Adrenal gland (tissue), 12 donors: ENCODE data around the gene ITPRID1. TPM values are rescaled to one million over a fixed set of nuclear protein-coding genes. Genes with fewer than 3 reads are reported as not detected.
"Not testable (repeated sequence)": the region's sequence is repeated elsewhere in the genome, so short reads cannot be mapped to it uniquely, and the experiment has no call there.

Source experiments
- DNase-seq, 7 donors: peaks; one replicate each; pipeline ENCODE4 v3.0.0-alpha.2; 2019 to 2020
- H3K27ac ChIP-seq, 5 donors: fragments of 200-600 bp; sonication (generic) in 4 of 5; 1 replicate in 3 of 5; 2 replicates in 2 of 5; pipeline versions ENCODE4 v1.5.1 to v1.8.0; 2016 to 2020; ENCODE audit warnings: mild to moderate bottlenecking in 1 of 5
- H3K27me3 ChIP-seq: fragments of 200-600 bp; 2 replicates; pipeline ENCODE4 v1.8.0; 2021
- H3K36me3 ChIP-seq, 2 donors: fragments of 200-600 bp; replicated peaks in 1 of 2; 1 replicate in 1 of 2; 2 replicates in 1 of 2; pipeline versions ENCODE4 v1.5.1 to v1.8.0; 2018 to 2022
- H3K4me1 ChIP-seq, 2 donors: fragments of 200-600 bp; replicated peaks in 1 of 2; 1 replicate in 1 of 2; 2 replicates in 1 of 2; pipeline versions ENCODE4 v1.5.1 to v1.8.0; 2018 to 2021
- H3K4me3 ChIP-seq, 4 donors: fragments of 200-600 bp; sonication (generic) in 3 of 4; one replicate each; pipeline ENCODE4 v1.5.1; 2016 to 2018
- H3K9me3 ChIP-seq, 3 donors: fragments of 200-600 bp; sonication (generic) in 1 of 3; replicated peaks in 1 of 3; 1 replicate in 2 of 3; 2 replicates in 1 of 3; pipeline versions ENCODE4 v1.5.1 to v1.8.0; 2016 to 2021
- CTCF ChIP-seq, 6 experiments: fragments of 450-650 bp in 4 of 6; fragments of 200-600 bp in 2 of 6; sonication (generic) in 1 of 6; IDR thresholded peaks; 1 replicate in 5 of 6; 2 replicates in 1 of 6; pipeline versions ENCODE4 v1.5.1 to v1.8.0; 2016 to 2021; ENCODE audit warnings: antibody characterized with exemption in 6 of 6, mild to moderate bottlenecking in 2 of 6, moderate library complexity in 1 of 6
- POLR2A ChIP-seq, 2 donors: fragments of 450-650 bp; IDR thresholded peaks; one replicate each; pipeline ENCODE4 v1.6.1; 2017; ENCODE audit warnings: antibody characterized with exemption in 2 of 2, mild to moderate bottlenecking in 2 of 2, moderate library complexity in 1 of 2
- WGBS, 4 donors: extraction: QIAGEN DNeasy Blood & Tissue Kit in 2 of 4; methylation state at CpG; one replicate each; pipeline versions ENCODE4 v1.1.5 to v1.1.7; 2013 to 2017; 5-methylcytosine and 5-hydroxymethylcytosine counted together
- intact Hi-C, 2 donors: fragments of 100-400 bp; cut with DNase I; formaldehyde crosslinking; loops; one replicate each; pipeline versions ENCODE4 v1.14.1 to v1.15.0; 2022 to 2023
- polyA plus RNA-seq, 3 donors: library from polyadenylated mRNA; stranded (reverse); fragments of 200-250 nt in 2 of 3; fragments of 350-450 nt in 1 of 3; fragmentation: Illumina TruSeq in 1 of 3; extraction: RNeasy Lipid Tissue Mini Kit (QIAGEN cat#74804) in 1 of 3; gene quantifications; one replicate each; pipeline ENCODE4 v1.2.3, GENCODE V29; 2013 to 2014
- total RNA-seq, 9 donors: library from RNA; depleted of rRNA in 4 of 9; stranded (reverse); fragments of >200 nt in 4 of 9; fragments of 120-200 nt in 1 of 9; fragmentation: NEBNext Ultra II Directional in 1 of 9; extraction: Animal tissue kit (Norgen Biotek cat#: 25700) in 1 of 9; gene quantifications; one replicate each; pipeline versions ENCODE4 v1.1.0 to v1.2.4, GENCODE V29; 2013 to 2023
- donor health status: healthy with polysubstance abuse.
- donor health status: Bipolar disorder and iron deficiency.
- donor health status: DM: yes; HTN: yes; CAD: no.
- donor health status: DM: no; HTN: no; CAD: no.
- donor health status: DM: no; HTN: no; CAD: no.
- donor health status: DM: yes; HTN: yes; CAD: no.

The ITPRID1 gene
- total and polyA plus RNA-seq, 12 donors = 0.06 TPM; not detected in 11

GRCh38 chr7:31521336-31522010 is 7.6 kb downstream of the ITPRID1 start:
- H3K9me3 ChIP-seq = no peaks in the 10 kb centered on the region
- DNase-seq = no peak
- H3K4me1 ChIP-seq = no peaks in the 10 kb centered on the region
- WGBS, 4 donors = 63 to 88% (median 80%) methylated on average over 5 of the region's 5 CpGs
- no peaks in the 10 kb centered on the region for H3K36me3 ChIP-seq
- no peaks in the 10 kb centered on the region for H3K27me3 ChIP-seq
- no peak overlapping the region for H3K27ac ChIP-seq
- TF ChIP-seq POLR2A (IDR thresholded peaks at IDR 0.05) (no peak), CTCF (IDR thresholded peaks at IDR 0.05) (no peak)
- intact Hi-C loops = no loop called here
- no peak overlapping the region for H3K4me3 ChIP-seq

DNA sequence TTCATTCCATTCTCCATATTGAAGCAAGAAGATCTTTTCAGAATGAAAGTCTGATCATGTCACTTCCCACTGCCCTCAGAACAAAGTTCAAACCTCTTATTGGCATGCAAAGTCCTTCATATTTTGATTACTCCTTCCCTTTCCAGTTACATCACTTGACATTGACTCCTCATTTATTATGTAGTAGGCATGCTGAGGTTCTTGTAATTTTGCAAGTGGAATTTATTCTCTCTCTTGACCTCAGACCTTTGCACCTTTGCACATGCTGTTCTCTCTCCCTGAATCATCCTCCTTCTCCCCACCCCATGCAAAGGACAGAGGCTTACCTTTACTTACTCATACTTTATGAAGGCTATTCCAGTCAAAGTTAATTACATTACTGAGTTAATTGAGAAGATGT is 13.0 kb downstream of the ITPRID1 start:
- intact Hi-C loops = no loop called here
- Histone ChIP-seq H3K4me1 (no peaks in the 10 kb centered on the region), H3K4me3 (no peak overlapping the region), H3K9me3 (no peaks in the 10 kb centered on the region), H3K27me3 (no peaks in the 10 kb centered on the region), H3K36me3 (no peaks in the 10 kb centered on the region), H3K27ac (no peak overlapping the region)
- no peak for TF ChIP-seq POLR2A (IDR thresholded peaks at IDR 0.05)
- TF ChIP-seq CTCF (IDR thresholded peaks at IDR 0.05) = no peak
- DNase-seq = no peak

DNA sequence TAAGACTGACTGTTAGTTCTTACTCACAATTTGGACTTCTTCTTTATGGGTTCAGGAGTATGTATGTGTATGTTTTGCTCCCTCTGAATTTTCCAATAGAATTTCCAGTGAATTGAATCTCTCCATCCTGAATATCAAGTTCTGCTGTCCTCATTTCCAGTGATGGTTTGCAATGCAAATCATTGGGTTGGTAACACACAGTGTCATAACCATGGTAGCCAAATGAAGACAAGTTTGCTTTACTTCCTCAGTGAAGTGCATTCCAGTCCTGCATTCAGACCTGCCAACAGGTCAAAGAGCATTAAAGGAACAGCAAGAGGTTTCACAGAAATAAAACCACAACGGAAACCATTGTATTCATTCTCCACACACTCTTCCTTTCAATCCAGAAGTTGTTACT is 15.2 kb downstream of the ITPRID1 start:
- no peak overlapping the region for H3K4me3 ChIP-seq
- H3K4me1 ChIP-seq = no peaks in the 10 kb centered on the region
- TF ChIP-seq CTCF (IDR thresholded peaks at IDR 0.05) (no peak), POLR2A (IDR thresholded peaks at IDR 0.05) (no peak)
- no peaks in the 10 kb centered on the region for H3K27me3 ChIP-seq
- intact Hi-C loops = no loop called here
- WGBS, 4 donors = 48 to 76% (median 58%) methylated on average over 1 of the region's 1 CpG
- no peak for DNase-seq
- no peaks in the 10 kb centered on the region for H3K36me3 ChIP-seq
- H3K9me3 ChIP-seq = no peaks in the 10 kb centered on the region
- H3K27ac ChIP-seq = no peak overlapping the region

DNA sequence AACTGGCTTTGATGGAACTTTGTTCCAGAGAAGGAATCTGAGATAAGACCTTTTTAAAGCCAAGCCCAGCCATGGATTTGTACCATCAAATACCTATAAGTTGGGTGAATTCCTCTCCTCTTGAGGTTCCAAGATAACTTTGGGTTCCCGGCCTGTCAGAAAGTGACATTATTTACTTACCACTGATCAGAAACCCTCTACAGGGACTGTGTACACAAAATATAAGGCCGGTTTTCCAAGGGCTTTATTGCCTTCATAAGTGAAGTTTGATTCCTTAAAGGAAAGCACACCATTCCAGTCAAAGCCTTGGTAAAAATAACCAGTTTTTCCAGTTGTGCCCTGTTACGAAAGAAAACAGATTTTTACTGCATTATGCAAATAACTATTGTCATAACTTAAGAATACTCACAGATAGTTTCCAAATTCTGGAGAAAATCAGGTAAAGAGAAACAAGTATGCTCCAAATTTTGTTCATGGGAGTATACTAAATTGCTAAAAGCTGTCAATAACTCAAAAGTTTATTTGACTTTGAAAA is 26.8 kb downstream of the ITPRID1 start:
- DNase-seq, intact Hi-C loops: not testable (repeated sequence)

DNA sequence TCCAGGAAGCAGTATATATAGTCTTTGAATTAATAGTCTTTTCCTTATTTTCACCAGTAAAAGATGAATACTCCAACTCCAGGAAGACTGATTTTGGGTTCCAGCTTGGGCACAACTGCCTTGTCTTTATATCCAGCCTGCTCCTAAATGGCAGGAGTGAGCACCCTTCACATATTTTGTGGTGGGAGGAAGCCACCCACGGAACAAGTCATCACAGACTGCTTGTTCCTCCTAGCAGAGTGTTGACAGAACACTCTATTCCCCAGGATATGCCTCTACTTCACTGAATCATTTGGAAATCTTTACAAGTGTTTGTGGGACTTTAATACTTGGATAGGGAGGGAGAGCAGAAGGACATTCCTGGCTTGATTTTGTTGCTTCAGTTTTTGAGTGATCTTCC is 31.7 kb downstream of the ITPRID1 start:
- WGBS, 4 donors = 38 to 50% (median 44%) methylated on average over 1 of the region's 1 CpG
- no peaks in the 10 kb centered on the region for H3K27me3 ChIP-seq
- no peaks in the 10 kb centered on the region for H3K36me3 ChIP-seq
- no peak for TF ChIP-seq POLR2A (IDR thresholded peaks at IDR 0.05)
- TF ChIP-seq CTCF (IDR thresholded peaks at IDR 0.05) = no peak
- no peak for DNase-seq
- H3K27ac ChIP-seq = no peak overlapping the region
- intact Hi-C loops = no loop called here
- H3K4me3 ChIP-seq = no peak overlapping the region
- H3K9me3 ChIP-seq = no peaks in the 10 kb centered on the region
- no peaks in the 10 kb centered on the region for H3K4me1 ChIP-seq

More for the DNA sequence above, 26.8 kb downstream of the ITPRID1 start:
- not testable (repeated sequence) for H3K27ac ChIP-seq, H3K4me1 ChIP-seq, H3K27me3 ChIP-seq, H3K9me3 ChIP-seq, H3K4me3 ChIP-seq, H3K36me3 ChIP-seq
- 50 to 65% (median 58%) methylated on average over 3 of the region's 3 CpGs for WGBS, 4 donors
